BLaER1 treated with 17β-estradiol and CSF1 and Interleukin-3, amounts not matched to agents 10 nM and 100 nM (cell line): Measurements from ENCODE around the gene SGCA.

ENCODE experiments used
- H3K27ac ChIP-seq, 11 experiments: shearing (Covaris generic); formaldehyde crosslinking; 2 replicates each; pipeline ENCODE4 v1.8.1; 2022
- H3K27me3 ChIP-seq, 11 experiments: shearing (Covaris generic); formaldehyde crosslinking; 2 replicates each; pipeline ENCODE4 v1.8.1; 2022
- H3K36me3 ChIP-seq, 11 experiments: shearing (Covaris generic); formaldehyde crosslinking; 2 replicates each; pipeline ENCODE4 v1.8.1; 2022
- H3K4me1 ChIP-seq, 10 experiments: shearing (Covaris generic); formaldehyde crosslinking; 2 replicates each; pipeline ENCODE4 v1.8.1; 2022
- H3K4me2 ChIP-seq, 11 experiments: shearing (Covaris generic); formaldehyde crosslinking; 2 replicates each; pipeline ENCODE4 v1.8.1; 2022
- H3K4me3 ChIP-seq, 10 experiments: shearing (Covaris generic); formaldehyde crosslinking; 2 replicates each; pipeline ENCODE4 v1.8.1; 2022
- H3K9ac ChIP-seq, 11 experiments: shearing (Covaris generic); formaldehyde crosslinking; 2 replicates each; pipeline ENCODE4 v1.8.1; 2022
- H3K9me3 ChIP-seq, 11 experiments: shearing (Covaris generic); formaldehyde crosslinking; replicated peaks in 1 of 11; 2 replicates each; pipeline ENCODE4 v1.8.1; 2022
- H4K20me1 ChIP-seq, 11 experiments: shearing (Covaris generic); formaldehyde crosslinking; 2 replicates each; pipeline ENCODE4 v1.8.1; 2022
- Cebpa-rat ChIP-seq, 11 experiments: shearing (Covaris generic); IDR thresholded peaks; 2 replicates each; pipeline ENCODE4 v1.8.1; 2022

Gene SGCA

GRCh38 chr17:50185631-50186471 is 20.0 kb downstream of the SGCA start:
- TF ChIP-seq Cebpa-rat (IDR thresholded peaks at IDR 0.05), result no peak
- H3K4me2 ChIP-seq, result peak overlapping the region in 10 of 11 experiments; percentile 82 to 99 (median 94); a peak in 18 of 22 replicates
- peak overlapping the region in 8 of 11 experiments; percentile 71 to 89 (median 86); a peak in 15 of 22 replicates for H3K27ac ChIP-seq
- H3K27me3 ChIP-seq, result peaks cover 0 to 9% (median 0%) of the 10 kb centered on the region in 11 experiments; a peak in 4 of 22 replicates
- H3K4me1 ChIP-seq, result peaks cover 37 to 65% (median 52%) of the 10 kb centered on the region in 10 experiments
- no peaks in the 10 kb centered on the region for H3K9me3 ChIP-seq
- peaks cover 0 to 8% (median 0%) of the 10 kb centered on the region in 11 experiments; a peak in 1 of 22 replicates for H4K20me1 ChIP-seq
- no peak overlapping the region for H3K4me3 ChIP-seq
- H3K36me3 ChIP-seq, result no peaks in the 10 kb centered on the region
- H3K9ac ChIP-seq, result peak overlapping the region in 3 of 11 experiments; percentile 77 to 81 (median 79); a peak in 6 of 22 replicates

- Histone ChIP-seq H3K36me3 (no peaks in the 10 kb centered on the region), H3K27ac (peak overlapping the region in 5 of 11 experiments; percentile 13 to 89 (median 86); a peak in 7 of 22 replicates), H3K4me1 (peaks cover 29 to 61% (median 46%) of the 10 kb centered on the region in 10 experiments), H3K9me3 (no peaks in the 10 kb centered on the region), H3K4me3 (no peak overlapping the region), H3K9ac (peak overlapping the region in 1 of 11 experiments; percentile 41; a peak in 1 of 22 replicates), H4K20me1 (peaks cover 0 to 17% (median 0%) of the 10 kb centered on the region in 11 experiments; a peak in 1 of 22 replicates), H3K27me3 (peaks cover 0 to 9% (median 0%) of the 10 kb centered on the region in 11 experiments; a peak in 3 of 22 replicates), H3K4me2 (peak overlapping the region in 1 of 11 experiments; percentile 93; a peak in 1 of 22 replicates)
- no peak for TF ChIP-seq Cebpa-rat (IDR thresholded peaks at IDR 0.05)
Measured at GRCh38 chr17:50186661-50187393, 21.0 kb downstream of the SGCA start.

GRCh38 chr17:50187394-50187725 is 21.6 kb downstream of the SGCA start:
- peaks cover 23 to 61% (median 46%) of the 10 kb centered on the region in 10 experiments for H3K4me1 ChIP-seq
- H3K27ac ChIP-seq, result peak overlapping the region in 5 of 11 experiments; percentile 13 to 89 (median 86); a peak in 7 of 22 replicates
- H3K9me3 ChIP-seq, result no peaks in the 10 kb centered on the region
- H3K9ac ChIP-seq, result peak overlapping the region in 1 of 11 experiments; percentile 41; a peak in 1 of 22 replicates
- no peak overlapping the region for H3K4me2 ChIP-seq
- TF ChIP-seq Cebpa-rat (IDR thresholded peaks at IDR 0.05), result no peak
- H3K27me3 ChIP-seq, result peaks cover 0 to 5% (median 0%) of the 10 kb centered on the region in 11 experiments; a peak in 3 of 22 replicates
- H4K20me1 ChIP-seq, result peaks cover 0 to 19% (median 0%) of the 10 kb centered on the region in 11 experiments; a peak in 1 of 22 replicates
- H3K4me3 ChIP-seq, result no peak overlapping the region
- no peaks in the 10 kb centered on the region for H3K36me3 ChIP-seq

- peaks cover 0 to 5% (median 0%) of the 10 kb centered on the region in 11 experiments; a peak in 4 of 22 replicates for H3K27me3 ChIP-seq
- peak overlapping the region in 3 of 11 experiments; percentile 13 to 88 (median 86); a peak in 3 of 22 replicates for H3K27ac ChIP-seq
- peaks cover 22 to 61% (median 46%) of the 10 kb centered on the region in 10 experiments for H3K4me1 ChIP-seq
- no peak for TF ChIP-seq Cebpa-rat (IDR thresholded peaks at IDR 0.05)
- no peak overlapping the region for H3K9ac ChIP-seq
- H3K4me3 ChIP-seq, result no peak overlapping the region
- H4K20me1 ChIP-seq, result peaks cover 0 to 19% (median 0%) of the 10 kb centered on the region in 11 experiments; a peak in 2 of 22 replicates
- H3K9me3 ChIP-seq, result no peaks in the 10 kb centered on the region
- no peak overlapping the region for H3K4me2 ChIP-seq
- H3K36me3 ChIP-seq, result no peaks in the 10 kb centered on the region
Measured at GRCh38 chr17:50187751-50188530, 22.1 kb downstream of the SGCA start.

GRCh38 chr17:50188531-50188920 is 22.7 kb downstream of the SGCA start:
- no peak overlapping the region for H3K4me2 ChIP-seq
- H3K9me3 ChIP-seq, result no peaks in the 10 kb centered on the region
- H3K9ac ChIP-seq, result no peak overlapping the region
- H3K4me3 ChIP-seq, result no peak overlapping the region
- peaks cover 0 to 19% (median 0%) of the 10 kb centered on the region in 11 experiments; a peak in 2 of 22 replicates for H4K20me1 ChIP-seq
- no peaks in the 10 kb centered on the region for H3K36me3 ChIP-seq
- no peak for TF ChIP-seq Cebpa-rat (IDR thresholded peaks at IDR 0.05)
- peaks cover 0 to 5% (median 0%) of the 10 kb centered on the region in 11 experiments; a peak in 4 of 22 replicates for H3K27me3 ChIP-seq
- H3K27ac ChIP-seq, result peak overlapping the region in 1 of 11 experiments; percentile 86; a peak in 1 of 22 replicates
- peaks cover 16 to 61% (median 45%) of the 10 kb centered on the region in 10 experiments for H3K4me1 ChIP-seq

GRCh38 chr17:50188921-50189549 is 23.2 kb downstream of the SGCA start:
- Histone ChIP-seq H3K4me3 (no peak overlapping the region), H3K9ac (no peak overlapping the region), H3K27ac (no peak overlapping the region), H3K4me1 (peaks cover 11 to 58% (median 44%) of the 10 kb centered on the region in 10 experiments), H3K36me3 (no peaks in the 10 kb centered on the region), H4K20me1 (peaks cover 0 to 19% (median 0%) of the 10 kb centered on the region in 11 experiments; a peak in 2 of 22 replicates), H3K27me3 (peaks cover 0 to 5% (median 0%) of the 10 kb centered on the region in 11 experiments; a peak in 4 of 22 replicates), H3K4me2 (no peak overlapping the region), H3K9me3 (no peaks in the 10 kb centered on the region)
- TF ChIP-seq Cebpa-rat (IDR thresholded peaks at IDR 0.05), result no peak

GRCh38 chr17:50189550-50190292 is 23.9 kb downstream of the SGCA start:
- TF ChIP-seq Cebpa-rat (IDR thresholded peaks at IDR 0.05), result no peak
- no peak overlapping the region for H3K9ac ChIP-seq
- H3K9me3 ChIP-seq, result no peaks in the 10 kb centered on the region
- no peak overlapping the region for H3K4me3 ChIP-seq
- H3K36me3 ChIP-seq, result no peaks in the 10 kb centered on the region
- peaks cover 0 to 19% (median 0%) of the 10 kb centered on the region in 11 experiments; a peak in 2 of 22 replicates for H4K20me1 ChIP-seq
- peaks cover 4 to 52% (median 39%) of the 10 kb centered on the region in 10 experiments for H3K4me1 ChIP-seq
- H3K27ac ChIP-seq, result no peak overlapping the region
- no peak overlapping the region for H3K4me2 ChIP-seq
- peaks cover 0 to 3% (median 0%) of the 10 kb centered on the region in 11 experiments; a peak in 4 of 22 replicates for H3K27me3 ChIP-seq
